GM18526 (cell line): ENCODE results near the gene ANKK1.

Source experiments
- POLR2A ChIP-seq: IDR thresholded peaks from 3 replicates; pipeline ENCODE4 v1.6.1; 2011; ENCODE audit not compliant: insufficient read length; ENCODE audit errors: extremely low read depth

The ANKK1 gene

GRCh38 chr11:113372309-113372708, 15.3 kb upstream of the ANKK1 start:
- TF ChIP-seq POLR2A = no peak

DNA sequence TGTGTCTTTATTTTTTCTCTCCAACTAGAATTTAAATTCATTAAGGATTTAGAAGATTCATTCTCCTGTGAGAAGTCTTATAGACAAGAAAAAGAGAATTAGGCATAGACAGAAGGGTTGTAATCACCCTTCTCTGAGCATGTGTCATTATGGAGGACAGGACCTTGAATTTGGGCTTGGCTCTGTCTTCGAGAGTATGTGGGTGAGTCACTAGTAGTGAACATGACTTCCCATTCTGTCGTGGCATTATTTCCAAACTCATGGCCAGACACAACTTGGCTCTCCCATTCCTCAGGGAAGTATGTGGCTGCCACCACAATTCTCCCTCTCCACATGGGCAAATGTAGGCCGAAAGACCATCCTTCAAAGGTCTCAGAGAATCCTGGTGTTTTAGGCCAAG, 14.3 kb upstream of the ANKK1 start:
- TF ChIP-seq POLR2A = no peak

GRCh38 chr11:113373981-113374560, 13.5 kb upstream of the ANKK1 start:
- TF ChIP-seq POLR2A = no peak

- TF ChIP-seq POLR2A = no peak
Observed at GRCh38 chr11:113375402-113375801, 12.2 kb upstream of the ANKK1 start.

DNA sequence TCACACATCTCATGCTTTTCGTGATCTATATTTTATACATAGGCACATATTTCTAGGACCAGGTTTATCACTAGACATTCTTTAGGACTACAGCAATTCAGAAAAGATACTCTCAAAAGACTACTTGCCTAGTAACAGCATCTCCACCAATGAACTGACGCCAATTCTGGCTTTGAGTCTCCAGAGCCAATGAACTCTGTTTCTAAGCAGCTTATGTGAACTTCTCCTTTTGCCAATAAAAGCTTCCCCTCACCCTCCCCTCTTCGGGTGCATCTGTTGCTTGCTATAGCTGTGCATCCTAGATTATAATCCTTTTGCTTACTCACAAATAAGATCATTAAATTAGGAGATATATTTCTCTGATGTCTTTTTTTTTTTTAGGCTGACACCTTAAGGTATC, 11.4 kb upstream of the ANKK1 start:
- TF ChIP-seq POLR2A = no peak

- TF ChIP-seq POLR2A = no peak
Observed at GRCh38 chr11:113377681-113378412, 9.7 kb upstream of the ANKK1 start.

GRCh38 chr11:113378692-113379091, 8.9 kb upstream of the ANKK1 start:
- TF ChIP-seq POLR2A = no peak

DNA sequence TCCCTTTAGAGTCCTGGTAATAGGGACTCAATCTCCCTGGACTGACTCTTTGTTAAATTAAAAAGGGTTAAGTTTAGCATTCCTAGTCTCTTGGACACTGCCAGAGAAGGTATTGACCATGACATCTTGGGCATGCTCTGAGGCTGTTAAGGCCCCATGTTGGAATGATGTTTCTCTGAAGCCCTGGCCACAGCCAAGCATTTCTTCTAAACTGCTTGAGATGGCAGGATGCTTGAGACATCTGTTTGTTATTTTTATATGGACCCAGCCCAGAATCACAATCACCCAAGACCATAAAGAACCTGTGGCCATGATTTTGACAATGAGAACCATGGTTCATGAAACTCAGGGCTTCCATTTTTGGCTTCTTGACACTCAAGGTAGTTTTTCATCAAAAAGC, 5.5 kb upstream of the ANKK1 start:
- no peak for TF ChIP-seq POLR2A

DNA sequence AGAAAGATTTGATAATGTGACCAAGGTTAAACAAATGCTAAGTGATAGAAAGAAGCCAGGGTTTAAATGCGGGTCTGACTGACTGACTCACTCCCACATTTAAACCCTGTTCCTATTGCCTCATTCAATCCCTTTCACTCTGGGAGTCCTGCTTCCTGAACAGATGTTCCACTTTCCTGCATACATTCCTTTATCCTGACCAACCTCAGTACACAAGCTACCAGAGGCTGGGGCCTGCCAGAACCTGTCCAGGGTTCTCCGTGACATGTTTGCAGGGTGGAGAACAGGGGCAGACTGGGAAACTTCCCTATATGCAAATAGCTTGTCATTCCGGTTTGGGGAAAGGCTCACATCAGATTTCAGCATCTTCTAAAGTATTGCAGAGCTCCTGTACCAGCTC, 3.0 kb upstream of the ANKK1 start:
- TF ChIP-seq POLR2A = no peak

DNA sequence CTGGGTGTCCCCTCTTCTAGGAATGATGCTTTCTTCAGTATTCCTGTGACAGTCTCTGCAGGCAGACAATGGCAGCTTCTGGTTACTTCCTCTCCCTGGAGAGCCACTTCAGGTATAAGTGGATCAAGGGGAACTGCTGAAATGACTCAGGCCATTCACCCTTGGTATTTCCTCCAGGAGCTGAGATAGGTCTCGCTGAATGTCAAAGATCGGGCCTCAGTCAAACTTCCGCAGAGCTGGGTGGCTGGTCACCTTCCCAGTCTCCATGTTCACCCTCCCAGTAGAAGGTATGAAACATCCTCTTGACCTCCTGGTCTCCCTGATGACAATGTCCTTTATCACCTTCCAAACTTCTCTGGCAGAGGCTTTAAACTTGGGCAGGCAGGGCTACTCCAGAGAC, 1.8 kb upstream of the ANKK1 start:
- no peak for TF ChIP-seq POLR2A

DNA sequence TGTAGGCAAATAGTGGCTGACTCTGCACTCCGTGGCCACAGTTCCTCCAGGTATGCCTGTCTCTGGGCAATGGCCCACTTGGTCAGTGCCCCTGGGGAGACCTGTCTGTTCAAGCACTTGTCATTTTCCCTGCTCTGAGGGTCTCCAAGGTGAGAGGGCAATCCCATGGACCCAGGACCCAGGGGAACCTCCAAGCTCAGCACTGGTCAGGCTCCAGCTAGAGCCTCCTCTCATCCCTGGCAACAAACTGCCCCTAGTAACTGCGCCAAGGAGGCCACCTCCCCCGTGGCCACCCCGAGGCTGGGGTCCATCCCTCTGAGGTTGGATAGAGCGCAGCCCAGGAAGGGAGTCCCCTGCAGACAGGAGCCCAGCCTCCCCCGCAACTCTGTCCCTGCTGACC, 713 bp upstream of the ANKK1 start:
- TF ChIP-seq POLR2A = no peak

DNA sequence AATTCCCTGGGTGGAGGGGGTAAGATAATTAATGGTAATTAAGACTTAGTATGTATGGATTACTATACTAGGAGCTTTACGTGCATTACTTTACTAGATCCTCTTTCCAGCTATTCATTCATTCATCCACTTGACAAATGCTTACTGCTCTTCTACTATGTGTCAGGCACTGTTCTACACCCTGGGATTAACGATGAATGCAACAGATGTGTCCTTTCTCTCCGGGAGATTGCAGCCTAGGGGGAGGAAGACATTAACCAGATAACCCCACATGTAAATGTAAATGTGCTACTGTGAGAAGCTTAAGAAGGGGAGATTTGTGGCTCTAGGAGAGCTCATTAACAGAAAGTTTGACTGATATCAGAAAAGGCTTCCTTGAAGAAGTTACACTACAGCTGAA, 1.7 kb downstream of the ANKK1 start:
- TF ChIP-seq POLR2A = no peak

DNA sequence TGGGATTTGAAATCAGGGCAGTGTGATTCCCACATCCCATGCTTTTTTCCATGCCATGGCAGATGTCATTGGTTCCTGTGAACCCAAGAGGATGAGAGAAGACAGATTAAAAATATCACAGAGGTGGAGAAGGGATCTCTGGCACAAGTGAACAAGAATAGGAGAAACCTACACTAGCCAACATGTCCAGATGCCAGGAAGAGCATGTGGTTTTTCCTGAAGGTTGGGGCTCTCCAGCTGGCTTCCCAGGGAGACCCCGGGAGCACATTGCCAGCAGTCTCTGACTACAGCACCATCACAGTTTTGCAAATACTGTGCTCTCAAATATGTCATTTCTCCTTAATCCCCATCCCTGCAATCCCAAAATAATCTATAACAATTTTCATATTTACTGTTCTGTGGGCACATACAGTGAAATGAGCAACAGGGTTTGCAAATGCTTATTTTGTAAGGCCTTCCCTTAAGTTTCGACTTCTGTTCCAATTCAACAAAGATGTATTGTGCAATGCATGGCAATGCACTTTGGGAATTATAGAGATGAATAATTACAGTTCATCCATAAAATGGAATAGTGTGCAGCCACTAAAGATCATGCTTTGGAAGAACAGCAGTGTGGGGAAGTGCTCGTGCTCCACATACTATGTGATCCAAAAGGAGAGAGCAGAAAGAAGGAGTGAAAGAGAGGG, 4.8 kb downstream of the ANKK1 start:
- TF ChIP-seq POLR2A = no peak

DNA sequence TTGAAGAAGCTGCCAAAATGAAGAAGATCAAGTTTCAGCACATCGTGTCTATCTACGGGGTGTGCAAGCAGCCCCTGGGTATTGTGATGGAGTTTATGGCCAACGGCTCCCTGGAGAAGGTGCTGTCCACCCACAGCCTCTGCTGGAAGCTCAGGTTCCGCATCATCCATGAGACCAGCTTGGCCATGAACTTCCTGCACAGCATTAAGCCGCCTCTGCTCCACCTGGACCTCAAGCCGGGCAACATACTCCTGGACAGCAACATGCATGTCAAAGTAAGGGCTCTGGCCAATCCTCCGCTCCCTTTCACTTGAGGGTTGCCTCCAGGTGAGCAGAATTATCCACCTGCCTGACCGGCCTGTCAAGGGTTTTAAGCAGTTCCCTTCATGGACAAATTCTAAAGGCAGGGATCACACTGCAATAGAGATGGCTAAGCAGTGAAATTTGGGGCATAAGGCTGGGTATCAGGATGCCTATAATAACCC, 6.0 kb downstream of the ANKK1 start:
- no peak for TF ChIP-seq POLR2A

GRCh38 chr11:113394919-113395318, 7.3 kb downstream of the ANKK1 start:
- TF ChIP-seq POLR2A = no peak

GRCh38 chr11:113395782-113396336, 8.3 kb downstream of the ANKK1 start:
- no peak for TF ChIP-seq POLR2A

- no peak for TF ChIP-seq POLR2A
Observed at GRCh38 chr11:113396690-113397089, 9.1 kb downstream of the ANKK1 start.

- no peak for TF ChIP-seq POLR2A
Observed at GRCh38 chr11:113397212-113397611, 9.6 kb downstream of the ANKK1 start.
